Measurements from ENCODE around the gene USP47. TPM values are rescaled to one million over a fixed set of nuclear protein-coding genes. Genes with fewer than 3 reads are reported as not detected.

The USP47 gene
- total RNA-seq, 1 donor: 72.7 TPM

- Histone ChIP-seq H3K79me2 (ENCODE audit: insufficient read depth, low read length) (no peaks in the 10 kb centered on the region), H3K36me3 (ENCODE audit: insufficient read depth, low read length) (peaks cover 76% of the 10 kb centered on the region), H3K4me1 (ENCODE audit: insufficient read depth, low read length) (no peaks in the 10 kb centered on the region), H3K9me3 (ENCODE audit: low read depth, low read length) (no peaks in the 10 kb centered on the region), H4K20me1 (ENCODE audit: insufficient read depth, low read length) (no peaks in the 10 kb centered on the region), H3K4me3 (ENCODE audit: insufficient read depth, low read length) (no peak overlapping the region), H3K4me2 (ENCODE audit: insufficient read depth, low read length) (no peak overlapping the region), H2AFZ (ENCODE audit: low read length) (no peak overlapping the region), H3K27me3 (ENCODE audit: insufficient read depth, low read length) (no peaks in the 10 kb centered on the region), H3K27ac (ENCODE audit: low read depth, low read length) (no peak overlapping the region)
- no peak for DNase-seq (ENCODE audit: insufficient read length, low spot score, missing footprints)
- no peak for TF ChIP-seq CTCF (IDR thresholded peaks at IDR 0.05; ENCODE audit: extremely low read depth, low read depth, low read length)
These were observed 110.3 kb downstream of the USP47 start for GRCh38 chr11:11952036-11952435.

- peaks cover 54% of the 10 kb centered on the region for H3K36me3 ChIP-seq (ENCODE audit: insufficient read depth, low read length)
- no peaks in the 10 kb centered on the region for H3K9me3 ChIP-seq (ENCODE audit: low read depth, low read length)
- H3K27ac ChIP-seq (ENCODE audit: low read depth, low read length): no peak overlapping the region
- H3K27me3 ChIP-seq (ENCODE audit: insufficient read depth, low read length): no peaks in the 10 kb centered on the region
- H3K4me3 ChIP-seq (ENCODE audit: insufficient read depth, low read length): no peak overlapping the region
- no peak overlapping the region for H2AFZ ChIP-seq (ENCODE audit: low read length)
- no peaks in the 10 kb centered on the region for H4K20me1 ChIP-seq (ENCODE audit: insufficient read depth, low read length)
- no peak for DNase-seq (ENCODE audit: insufficient read length, low spot score, missing footprints)
- H3K4me1 ChIP-seq (ENCODE audit: insufficient read depth, low read length): no peaks in the 10 kb centered on the region
- no peaks in the 10 kb centered on the region for H3K79me2 ChIP-seq (ENCODE audit: insufficient read depth, low read length)
- TF ChIP-seq CTCF (IDR thresholded peaks at IDR 0.05; ENCODE audit: extremely low read depth, low read depth, low read length): no peak
- no peak overlapping the region for H3K4me2 ChIP-seq (ENCODE audit: insufficient read depth, low read length)
These were observed 114.2 kb downstream of the USP47 start for GRCh38 chr11:11956006-11956405.

- Histone ChIP-seq H3K9me3 (ENCODE audit: low read depth, low read length) (no peaks in the 10 kb centered on the region), H3K27me3 (ENCODE audit: insufficient read depth, low read length) (no peaks in the 10 kb centered on the region), H4K20me1 (ENCODE audit: insufficient read depth, low read length) (no peaks in the 10 kb centered on the region), H3K27ac (ENCODE audit: low read depth, low read length) (no peak overlapping the region), H3K4me1 (ENCODE audit: insufficient read depth, low read length) (no peaks in the 10 kb centered on the region), H3K79me2 (ENCODE audit: insufficient read depth, low read length) (no peaks in the 10 kb centered on the region), H3K36me3 (ENCODE audit: insufficient read depth, low read length) (peaks cover 30% of the 10 kb centered on the region), H3K4me3 (ENCODE audit: insufficient read depth, low read length) (no peak overlapping the region), H3K4me2 (ENCODE audit: insufficient read depth, low read length) (no peak overlapping the region), H2AFZ (ENCODE audit: low read length) (no peak overlapping the region)
- no peak for DNase-seq (ENCODE audit: insufficient read length, low spot score, missing footprints)
- TF ChIP-seq CTCF (IDR thresholded peaks at IDR 0.05; ENCODE audit: extremely low read depth, low read depth, low read length): no peak
These were observed 116.8 kb downstream of the USP47 start for GRCh38 chr11:11958403-11959231.

GRCh38 chr11:11959601-11960000, 117.8 kb downstream of the USP47 start:
- DNase-seq (ENCODE audit: insufficient read length, low spot score, missing footprints): no peak
- Histone ChIP-seq H3K4me2 (ENCODE audit: insufficient read depth, low read length) (no peak overlapping the region), H3K9me3 (ENCODE audit: low read depth, low read length) (no peaks in the 10 kb centered on the region), H4K20me1 (ENCODE audit: insufficient read depth, low read length) (no peaks in the 10 kb centered on the region), H3K79me2 (ENCODE audit: insufficient read depth, low read length) (no peaks in the 10 kb centered on the region), H2AFZ (ENCODE audit: low read length) (no peak overlapping the region), H3K36me3 (ENCODE audit: insufficient read depth, low read length) (peaks cover 24% of the 10 kb centered on the region), H3K4me1 (ENCODE audit: insufficient read depth, low read length) (no peaks in the 10 kb centered on the region), H3K27me3 (ENCODE audit: insufficient read depth, low read length) (no peaks in the 10 kb centered on the region), H3K4me3 (ENCODE audit: insufficient read depth, low read length) (no peak overlapping the region), H3K27ac (ENCODE audit: low read depth, low read length) (no peak overlapping the region)
- TF ChIP-seq CTCF (IDR thresholded peaks at IDR 0.05; ENCODE audit: extremely low read depth, low read depth, low read length): no peak
